SK-N-SH treated with all-trans-retinoic acid at 6 μM for 48 hours (cell line): ENCODE measurements around the gene RHBDL1.

Experiments used
- ARNTL ChIP-seq: fragments of 450-650 bp; formaldehyde crosslinking; IDR thresholded peaks from 2 replicates; pipeline ENCODE4 v1.5.0; 2020; ENCODE audit warnings: low read depth, mild to moderate bottlenecking, moderate library complexity, borderline replicate concordance
- PATZ1 ChIP-seq: fragments of 250-450 bp; sonication (Bioruptor Pico); IDR thresholded peaks from 2 replicates; pipeline ENCODE4 v1.8.0; 2020; ENCODE audit warnings: mild to moderate bottlenecking, moderate library complexity, borderline replicate concordance
- PPARA ChIP-seq: fragments of 250-450 bp; sonication (Bioruptor Pico); IDR thresholded peaks from 2 replicates; pipeline ENCODE4 v1.5.0; 2020; ENCODE audit warnings: mild to moderate bottlenecking, borderline replicate concordance
- RARB ChIP-seq: fragments of 250-450 bp; sonication (Bioruptor Pico); IDR thresholded peaks from 2 replicates; pipeline ENCODE4 v1.8.0; 2021; ENCODE audit warnings: mild to moderate bottlenecking, moderate library complexity
- ZNF8 ChIP-seq: fragments of 450-650 bp; formaldehyde crosslinking; IDR thresholded peaks from 2 replicates; pipeline ENCODE4 v1.5.0; 2020; ENCODE audit warnings: mild to moderate bottlenecking, moderate library complexity
- TF ChIP-seq, protein P1 (sequence below): fragments of 250-450 bp; sonication (Bioruptor Pico); IDR thresholded peaks from 2 replicates; pipeline ENCODE4 v1.5.1; 2020; ENCODE audit warnings: low read depth, mild to moderate bottlenecking, moderate library complexity
- TF ChIP-seq, protein P2 (sequence below): fragments of 250-450 bp; sonication (Bioruptor Pico); IDR thresholded peaks from 2 replicates; pipeline ENCODE4 v1.8.0; 2021; ENCODE audit warnings: low read depth, mild to moderate bottlenecking, moderate library complexity, borderline replicate concordance

- TF ChIP-seq, protein P1, sequence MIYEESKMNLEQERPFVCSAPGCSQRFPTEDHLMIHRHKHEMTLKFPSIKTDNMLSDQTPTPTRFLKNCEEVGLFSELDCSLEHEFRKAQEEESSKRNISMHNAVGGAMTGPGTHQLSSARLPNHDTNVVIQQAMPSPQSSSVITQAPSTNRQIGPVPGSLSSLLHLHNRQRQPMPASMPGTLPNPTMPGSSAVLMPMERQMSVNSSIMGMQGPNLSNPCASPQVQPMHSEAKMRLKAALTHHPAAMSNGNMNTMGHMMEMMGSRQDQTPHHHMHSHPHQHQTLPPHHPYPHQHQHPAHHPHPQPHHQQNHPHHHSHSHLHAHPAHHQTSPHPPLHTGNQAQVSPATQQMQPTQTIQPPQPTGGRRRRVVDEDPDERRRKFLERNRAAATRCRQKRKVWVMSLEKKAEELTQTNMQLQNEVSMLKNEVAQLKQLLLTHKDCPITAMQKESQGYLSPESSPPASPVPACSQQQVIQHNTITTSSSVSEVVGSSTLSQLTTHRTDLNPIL (CRISPR knock-in tag), result no peak
- TF ChIP-seq PATZ1 (CRISPR knock-in tag) (no peak), ARNTL (CRISPR knock-in tag) (no peak), PPARA (CRISPR knock-in tag) (no peak), RARB (CRISPR knock-in tag) (no peak), ZNF8 (CRISPR knock-in tag) (no peak)
- TF ChIP-seq, protein P2, sequence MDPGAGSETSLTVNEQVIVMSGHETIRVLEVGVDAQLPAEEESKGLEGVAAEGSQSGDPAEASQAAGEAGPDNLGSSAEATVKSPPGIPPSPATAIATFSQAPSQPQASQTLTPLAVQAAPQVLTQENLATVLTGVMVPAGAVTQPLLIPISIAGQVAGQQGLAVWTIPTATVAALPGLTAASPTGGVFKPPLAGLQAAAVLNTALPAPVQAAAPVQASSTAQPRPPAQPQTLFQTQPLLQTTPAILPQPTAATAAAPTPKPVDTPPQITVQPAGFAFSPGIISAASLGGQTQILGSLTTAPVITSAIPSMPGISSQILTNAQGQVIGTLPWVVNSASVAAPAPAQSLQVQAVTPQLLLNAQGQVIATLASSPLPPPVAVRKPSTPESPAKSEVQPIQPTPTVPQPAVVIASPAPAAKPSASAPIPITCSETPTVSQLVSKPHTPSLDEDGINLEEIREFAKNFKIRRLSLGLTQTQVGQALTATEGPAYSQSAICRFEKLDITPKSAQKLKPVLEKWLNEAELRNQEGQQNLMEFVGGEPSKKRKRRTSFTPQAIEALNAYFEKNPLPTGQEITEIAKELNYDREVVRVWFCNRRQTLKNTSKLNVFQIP (CRISPR knock-in tag), result no peak
Observed at GRCh38 chr16:685967-686366, 10.5 kb downstream of the RHBDL1 start.
